HFF-Myc (cell line): Measurements from ENCODE around the gene MAPK6.

Source experiments
- DNase-seq: peaks from one replicate; pipeline ENCODE4 v3.0.0-alpha.2; 2011; ENCODE audit warnings: low read depth; ENCODE audit errors: extremely low read depth
- H3K4me3 ChIP-seq: replicated peaks from 2 replicates; pipeline ENCODE4 v1.5.1; 2011; ENCODE audit warnings: low read depth, mild to moderate bottlenecking, control low read depth, low read length
- TF ChIP-seq, protein P1 (sequence below): IDR thresholded peaks from 2 replicates; pipeline ENCODE4 v1.5.1; 2012; ENCODE audit warnings: mild to moderate bottlenecking, low read depth, low read length, control low read depth; ENCODE audit errors: missing control alignments

The MAPK6 gene

DNA sequence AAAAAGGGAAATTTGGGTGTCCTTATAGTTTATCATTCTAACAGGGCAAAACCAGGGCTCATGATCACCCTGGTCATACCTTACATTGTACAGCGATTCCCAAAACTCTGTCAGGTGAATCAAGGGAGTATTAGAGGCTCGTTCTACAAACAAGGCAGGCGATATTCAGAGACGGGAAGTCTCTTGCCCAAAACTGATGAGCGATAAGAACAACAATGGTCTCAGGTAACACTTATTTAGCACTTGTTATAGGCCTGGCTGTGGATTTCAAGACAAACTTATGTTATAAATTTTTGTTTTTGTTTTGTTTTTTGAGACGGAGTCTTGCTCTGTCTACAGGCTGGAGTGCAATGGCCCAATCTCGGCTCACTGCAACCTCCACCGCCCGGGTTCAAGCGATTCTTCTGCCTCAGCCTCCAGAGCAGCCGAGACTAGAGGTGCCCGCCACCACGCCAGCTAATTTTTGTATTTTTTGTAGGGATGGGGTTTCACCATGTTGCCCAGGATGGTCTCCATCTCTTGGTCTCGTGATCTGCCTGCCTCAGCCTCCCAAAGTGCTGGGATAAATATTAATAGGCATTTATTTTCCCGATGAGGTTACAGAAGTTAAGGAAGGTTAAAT lies 80.7 kb downstream of the MAPK6 start:
- DNase-seq, result no peak
- H3K4me3 ChIP-seq, result no peak overlapping the region
- TF ChIP-seq, protein P1, sequence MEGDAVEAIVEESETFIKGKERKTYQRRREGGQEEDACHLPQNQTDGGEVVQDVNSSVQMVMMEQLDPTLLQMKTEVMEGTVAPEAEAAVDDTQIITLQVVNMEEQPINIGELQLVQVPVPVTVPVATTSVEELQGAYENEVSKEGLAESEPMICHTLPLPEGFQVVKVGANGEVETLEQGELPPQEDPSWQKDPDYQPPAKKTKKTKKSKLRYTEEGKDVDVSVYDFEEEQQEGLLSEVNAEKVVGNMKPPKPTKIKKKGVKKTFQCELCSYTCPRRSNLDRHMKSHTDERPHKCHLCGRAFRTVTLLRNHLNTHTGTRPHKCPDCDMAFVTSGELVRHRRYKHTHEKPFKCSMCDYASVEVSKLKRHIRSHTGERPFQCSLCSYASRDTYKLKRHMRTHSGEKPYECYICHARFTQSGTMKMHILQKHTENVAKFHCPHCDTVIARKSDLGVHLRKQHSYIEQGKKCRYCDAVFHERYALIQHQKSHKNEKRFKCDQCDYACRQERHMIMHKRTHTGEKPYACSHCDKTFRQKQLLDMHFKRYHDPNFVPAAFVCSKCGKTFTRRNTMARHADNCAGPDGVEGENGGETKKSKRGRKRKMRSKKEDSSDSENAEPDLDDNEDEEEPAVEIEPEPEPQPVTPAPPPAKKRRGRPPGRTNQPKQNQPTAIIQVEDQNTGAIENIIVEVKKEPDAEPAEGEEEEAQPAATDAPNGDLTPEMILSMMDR, result no peak

DNA sequence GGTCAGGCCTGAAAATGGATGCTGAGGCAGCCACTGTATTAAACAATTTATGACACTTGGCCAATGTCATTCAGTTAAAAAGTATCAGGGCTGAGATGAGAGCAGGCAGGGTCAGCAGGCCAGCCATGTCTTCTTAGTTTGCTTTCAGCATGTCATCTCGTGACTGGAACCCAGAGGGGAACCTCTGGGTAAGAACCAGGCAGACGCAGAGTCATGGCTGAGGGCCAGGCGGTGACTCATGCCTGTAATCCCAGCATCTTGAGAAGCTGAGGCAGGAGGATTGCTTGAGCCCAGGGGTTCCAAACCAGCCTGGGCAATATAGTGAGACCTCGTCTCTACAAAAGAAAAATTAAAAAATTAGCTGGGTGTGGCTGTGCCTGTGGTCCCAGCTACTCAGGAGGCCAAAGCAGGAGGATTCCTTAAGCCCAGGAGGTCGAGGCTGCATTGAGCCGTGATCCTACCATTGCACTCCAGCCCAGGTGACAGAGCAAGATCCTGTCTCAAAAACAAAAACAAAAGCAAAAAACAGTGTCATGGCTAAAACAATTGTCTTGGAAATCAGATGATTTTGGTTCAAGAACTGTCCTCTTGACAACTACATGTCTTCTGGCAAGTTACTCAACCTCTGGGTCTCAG lies 81.9 kb downstream of the MAPK6 start:
- H3K4me3 ChIP-seq, result no peak overlapping the region
- TF ChIP-seq, protein P1, result no peak
- peak; percentile 71 for DNase-seq

DNA sequence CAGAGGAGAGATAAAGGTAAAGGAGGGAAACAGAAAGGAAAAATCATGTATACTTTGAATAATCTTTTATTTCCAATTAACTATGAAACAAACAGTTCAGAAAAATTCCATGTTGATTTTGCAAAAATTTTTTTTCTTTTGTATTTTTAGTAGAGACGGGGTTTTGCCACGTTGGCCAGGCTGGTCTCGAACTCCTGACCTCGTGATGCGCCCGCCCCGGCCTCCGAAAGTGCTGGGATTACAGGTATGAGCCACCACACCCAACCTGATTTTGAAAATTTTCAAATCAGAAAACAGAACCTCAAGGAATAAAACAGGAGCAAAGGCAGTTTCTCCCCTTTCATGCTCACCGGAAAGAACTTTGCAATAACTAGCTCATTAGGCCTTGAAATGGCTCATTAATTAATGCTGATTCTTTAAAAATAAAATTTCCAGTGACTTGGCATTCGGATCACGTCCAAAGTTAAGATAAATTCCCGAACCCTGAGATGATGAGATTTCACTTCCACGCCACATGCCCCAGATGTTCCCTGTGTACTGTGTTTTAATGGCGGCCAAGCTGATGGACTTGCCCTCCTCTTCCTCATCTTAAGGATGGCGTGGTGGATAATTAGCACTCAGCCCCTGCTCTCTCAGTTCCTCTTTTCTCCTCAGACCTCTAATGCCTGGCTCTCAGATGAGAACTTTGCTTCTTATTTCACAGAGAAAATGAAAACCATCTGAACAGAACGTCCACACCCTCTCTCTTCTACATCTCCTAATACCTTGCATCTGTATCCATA lies 82.7 kb downstream of the MAPK6 start:
- TF ChIP-seq, protein P1, result no peak
- no peak overlapping the region for H3K4me3 ChIP-seq
- no peak for DNase-seq

DNA sequence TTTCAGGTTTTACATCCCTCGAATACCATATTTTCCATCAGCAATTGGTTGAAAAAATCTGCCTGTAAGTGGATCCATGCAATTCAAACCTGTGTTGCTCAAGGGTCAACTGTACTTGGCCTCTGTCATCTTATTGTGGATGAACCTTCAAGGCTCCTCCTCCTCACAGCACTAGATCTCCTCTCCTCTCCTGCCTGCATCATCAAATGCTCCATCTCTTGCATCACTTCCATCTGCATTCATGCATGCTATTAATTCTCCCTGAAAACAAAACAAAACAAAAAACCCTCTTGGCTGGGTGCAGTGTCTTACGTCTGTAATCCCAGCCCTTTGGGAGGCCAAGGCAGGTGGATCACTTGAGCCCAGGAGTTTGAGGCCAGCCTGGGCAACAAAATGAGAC lies 83.4 kb downstream of the MAPK6 start:
- H3K4me3 ChIP-seq, result no peak overlapping the region
- TF ChIP-seq, protein P1, result no peak
- DNase-seq, result no peak

DNA sequence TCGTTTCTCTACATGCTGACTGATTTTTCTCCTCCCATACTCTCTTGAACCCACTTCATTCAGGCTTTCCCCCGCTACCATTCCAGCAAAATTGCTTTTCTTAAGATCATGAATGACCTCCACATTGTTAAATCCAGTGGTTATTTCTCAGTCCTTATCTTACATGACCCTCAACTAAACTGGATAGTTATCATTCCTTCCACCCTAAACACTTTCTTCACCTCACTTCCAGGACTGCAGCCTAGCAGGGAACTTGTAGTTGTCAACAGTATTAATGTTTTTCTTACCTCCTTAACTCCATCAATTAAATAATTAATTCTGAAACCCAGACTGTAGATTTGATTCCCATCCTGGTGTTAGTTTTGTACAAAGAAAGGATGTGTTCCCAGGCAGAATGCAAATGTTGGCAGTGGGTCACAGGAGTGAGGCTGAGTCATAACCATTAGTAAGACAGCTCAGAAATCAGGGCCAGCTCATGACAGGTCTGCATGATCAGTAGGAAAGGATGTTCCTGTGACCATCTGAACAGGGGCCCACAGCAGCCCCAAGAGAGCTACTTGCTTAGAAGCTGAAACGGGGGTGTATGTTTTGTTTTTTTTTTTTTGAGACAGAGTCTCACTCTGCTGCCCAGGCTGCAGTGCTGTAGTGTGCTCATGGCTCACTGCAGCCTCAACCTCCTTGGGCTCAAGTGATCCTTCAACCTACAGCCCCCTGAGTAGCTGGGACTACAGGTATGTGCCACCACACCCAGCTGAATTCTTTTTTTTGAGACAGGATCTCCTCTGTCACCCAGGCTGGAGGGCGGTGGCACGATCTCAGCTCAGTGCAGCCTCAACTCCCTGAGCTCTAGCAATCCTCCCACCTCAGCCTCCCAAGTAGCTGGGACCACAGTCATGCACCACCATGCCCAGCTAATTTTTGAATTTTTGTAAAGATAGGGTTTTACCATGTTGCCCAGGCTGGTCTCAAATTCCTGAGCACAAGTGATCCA lies 84.5 kb downstream of the MAPK6 start:
- H3K4me3 ChIP-seq, result no peak overlapping the region
- TF ChIP-seq, protein P1, result no peak
- DNase-seq, result peak; percentile 79

DNA sequence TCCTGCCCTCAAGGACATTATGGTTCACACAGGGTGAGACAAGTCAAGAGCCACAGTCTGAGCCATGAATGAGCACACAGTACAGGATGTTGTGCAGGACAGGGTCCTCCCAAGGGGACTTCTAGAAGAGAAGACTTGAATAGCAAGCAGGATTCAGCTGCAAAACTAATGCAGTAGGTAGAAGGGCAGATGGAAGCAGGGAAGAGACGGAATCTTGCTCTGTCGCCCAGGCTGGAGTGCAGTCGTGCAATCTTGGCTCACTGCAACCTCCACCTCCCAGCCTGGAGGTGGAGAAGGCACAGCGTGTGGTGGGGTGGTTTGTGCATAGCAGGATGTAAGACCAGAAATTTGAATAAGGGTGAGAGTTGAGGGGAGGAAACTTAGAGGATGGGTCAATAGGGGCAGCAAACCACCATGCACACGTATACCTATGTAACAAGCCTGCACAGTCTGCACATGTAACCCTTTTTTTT lies 85.5 kb downstream of the MAPK6 start:
- DNase-seq, result no peak
- H3K4me3 ChIP-seq, result no peak overlapping the region
- TF ChIP-seq, protein P1, result no peak
